HG03135 (cell line): ENCODE results near the gene PCID2.

Source experiments
- ATAC-seq: cut with Tn5 transposase; IDR thresholded peaks from one replicate; pipeline ENCODE4 v1.9.1; 2021; ENCODE audit warnings: mild to moderate bottlenecking, moderate library complexity; ENCODE audit not compliant: unreplicated experiment

PCID2 gene

DNA sequence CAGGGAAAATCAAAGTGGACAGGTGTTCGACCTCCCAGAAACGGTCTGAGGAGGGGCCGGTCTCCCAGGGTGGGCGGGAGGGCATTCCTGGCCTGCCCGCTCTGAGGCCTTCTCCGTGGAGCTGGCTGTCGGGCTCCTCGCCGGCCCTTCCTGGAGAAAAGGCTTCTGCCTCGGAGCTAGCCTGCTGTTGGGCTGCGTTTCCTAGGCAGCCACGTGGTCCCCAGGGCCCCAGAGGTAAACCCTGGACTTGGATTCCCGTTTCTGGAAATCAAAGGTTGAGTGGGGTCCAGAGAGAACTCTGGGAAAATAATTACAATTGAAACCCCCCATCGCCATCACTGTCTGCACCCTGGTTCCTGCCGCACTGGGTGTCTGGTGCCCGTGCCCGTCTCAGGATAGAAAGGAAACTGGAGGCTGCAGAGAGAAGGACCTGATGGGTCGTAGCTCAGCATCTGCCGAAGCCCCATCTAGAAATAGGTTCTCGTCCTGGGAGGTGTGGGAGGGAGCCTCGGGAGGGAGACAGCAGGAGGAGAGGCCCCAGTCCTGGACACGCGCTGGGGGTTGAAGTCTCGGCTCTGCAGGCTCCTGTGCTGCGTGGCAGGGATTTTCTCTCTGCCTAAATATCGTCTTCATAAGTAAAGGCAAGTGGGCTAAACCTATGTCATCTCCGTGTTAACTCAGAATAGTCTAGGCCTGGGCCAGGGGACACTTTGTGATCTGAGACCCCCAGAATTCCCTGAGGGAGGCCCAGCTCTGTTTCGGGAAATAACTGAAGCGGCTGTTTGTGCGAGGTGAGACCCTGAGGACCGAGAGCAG is 57.7 kb downstream of the PCID2 start:
- no peak for ATAC-seq

DNA sequence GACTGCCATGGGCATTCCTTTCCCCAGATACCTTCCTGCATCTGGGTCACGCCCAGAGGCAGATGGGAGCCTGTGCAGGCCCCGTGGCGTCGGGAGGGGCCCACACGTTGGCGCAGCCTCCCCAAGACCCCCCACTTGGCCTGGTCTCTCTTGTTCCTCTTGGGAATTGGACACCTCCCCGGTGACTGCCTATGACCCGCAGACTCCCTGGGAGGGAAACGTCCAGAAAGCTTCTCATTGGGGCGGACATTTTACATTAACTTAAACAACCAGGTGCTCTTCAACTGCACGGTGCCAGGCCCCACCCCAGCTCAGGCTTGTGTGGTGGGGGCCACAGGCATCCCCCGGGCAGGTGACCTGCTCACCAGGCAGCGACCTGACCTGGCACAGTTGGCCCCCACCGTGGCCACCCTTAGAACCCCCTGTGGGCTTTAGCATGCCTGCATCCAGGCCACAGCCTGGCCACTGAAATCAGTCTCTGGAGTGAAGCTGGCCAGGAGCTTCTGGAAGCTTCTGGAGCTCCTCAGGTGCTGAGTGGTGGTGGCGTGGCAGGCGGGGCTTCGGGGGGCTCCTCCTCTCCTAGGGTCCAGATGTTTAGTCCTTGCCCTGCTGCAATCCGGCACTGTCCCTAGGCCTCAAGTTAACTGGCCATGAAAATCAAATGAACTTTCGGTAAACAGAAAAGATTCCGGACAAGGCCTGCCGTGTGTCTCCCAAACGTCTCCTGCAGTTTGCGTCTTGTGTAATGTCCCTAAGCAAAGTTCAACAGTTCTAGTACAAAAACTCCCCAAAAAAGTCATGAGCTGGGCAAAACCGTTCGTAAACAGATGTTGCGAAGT is 58.5 kb downstream of the PCID2 start:
- no peak for ATAC-seq

DNA sequence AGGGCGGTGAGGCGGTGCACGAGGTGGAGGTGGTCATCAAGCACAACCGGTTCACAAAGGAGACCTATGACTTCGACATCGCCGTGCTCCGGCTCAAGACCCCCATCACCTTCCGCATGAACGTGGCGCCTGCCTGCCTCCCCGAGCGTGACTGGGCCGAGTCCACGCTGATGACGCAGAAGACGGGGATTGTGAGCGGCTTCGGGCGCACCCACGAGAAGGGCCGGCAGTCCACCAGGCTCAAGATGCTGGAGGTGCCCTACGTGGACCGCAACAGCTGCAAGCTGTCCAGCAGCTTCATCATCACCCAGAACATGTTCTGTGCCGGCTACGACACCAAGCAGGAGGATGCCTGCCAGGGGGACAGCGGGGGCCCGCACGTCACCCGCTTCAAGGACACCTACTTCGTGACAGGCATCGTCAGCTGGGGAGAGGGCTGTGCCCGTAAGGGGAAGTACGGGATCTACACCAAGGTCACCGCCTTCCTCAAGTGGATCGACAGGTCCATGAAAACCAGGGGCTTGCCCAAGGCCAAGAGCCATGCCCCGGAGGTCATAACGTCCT is 59.4 kb downstream of the PCID2 start:
- no peak for ATAC-seq

DNA sequence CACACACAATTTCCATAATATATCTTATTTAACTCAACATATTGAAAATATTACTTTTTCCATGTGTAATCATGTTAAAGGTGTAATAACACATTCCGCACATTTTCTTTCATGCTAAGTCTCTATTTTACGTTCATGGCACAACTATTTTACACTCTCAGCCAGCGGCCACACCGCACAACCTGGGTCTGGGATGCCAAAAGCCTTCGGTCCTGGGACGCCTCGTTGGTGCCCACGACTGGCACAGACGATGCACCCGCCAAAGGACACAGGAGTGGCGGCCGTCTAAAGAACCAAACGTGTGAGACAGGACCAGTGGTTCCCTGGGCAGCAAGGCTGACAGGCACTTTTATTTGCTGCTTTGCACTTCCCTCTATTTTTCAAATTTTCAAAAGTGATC is 60.1 kb downstream of the PCID2 start:
- no peak for ATAC-seq

DNA sequence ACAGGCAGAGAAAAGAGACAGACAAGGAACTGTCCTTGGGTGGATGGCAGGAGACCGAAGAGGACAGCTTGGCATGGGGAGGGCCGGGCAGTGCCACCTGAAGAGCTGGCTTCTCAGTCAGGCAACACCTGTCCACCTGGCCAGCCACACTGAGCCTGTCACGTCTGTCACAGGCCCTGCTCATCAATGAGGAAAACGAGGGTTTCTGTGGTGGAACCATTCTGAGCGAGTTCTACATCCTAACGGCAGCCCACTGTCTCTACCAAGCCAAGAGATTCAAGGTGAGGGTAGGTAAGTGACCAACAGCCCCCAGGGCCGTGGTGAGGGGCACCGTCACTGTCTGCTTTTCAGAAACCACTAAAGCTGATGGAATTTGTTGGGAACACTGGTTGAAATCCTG is 61.3 kb downstream of the PCID2 start:
- ATAC-seq, result no peak

DNA sequence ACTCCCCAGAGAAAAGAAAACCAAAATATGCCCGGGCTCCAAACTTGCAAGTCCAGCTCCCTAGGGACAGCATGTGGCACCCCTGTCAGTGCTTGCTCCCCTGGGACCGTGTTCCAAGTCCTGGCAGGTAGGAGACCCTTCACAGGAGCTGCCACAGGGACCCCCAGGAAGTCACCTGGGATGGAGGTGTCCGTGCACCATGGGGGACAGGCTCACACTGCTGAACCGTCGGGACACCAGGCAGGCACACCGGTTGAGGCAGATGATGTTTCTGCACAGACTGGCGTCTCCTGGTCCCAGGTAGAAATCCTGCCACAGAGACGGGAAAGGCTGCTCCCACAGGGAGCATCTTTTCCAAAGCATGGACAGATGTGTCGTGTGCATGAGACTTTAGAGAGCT is 61.7 kb downstream of the PCID2 start:
- no peak for ATAC-seq

DNA sequence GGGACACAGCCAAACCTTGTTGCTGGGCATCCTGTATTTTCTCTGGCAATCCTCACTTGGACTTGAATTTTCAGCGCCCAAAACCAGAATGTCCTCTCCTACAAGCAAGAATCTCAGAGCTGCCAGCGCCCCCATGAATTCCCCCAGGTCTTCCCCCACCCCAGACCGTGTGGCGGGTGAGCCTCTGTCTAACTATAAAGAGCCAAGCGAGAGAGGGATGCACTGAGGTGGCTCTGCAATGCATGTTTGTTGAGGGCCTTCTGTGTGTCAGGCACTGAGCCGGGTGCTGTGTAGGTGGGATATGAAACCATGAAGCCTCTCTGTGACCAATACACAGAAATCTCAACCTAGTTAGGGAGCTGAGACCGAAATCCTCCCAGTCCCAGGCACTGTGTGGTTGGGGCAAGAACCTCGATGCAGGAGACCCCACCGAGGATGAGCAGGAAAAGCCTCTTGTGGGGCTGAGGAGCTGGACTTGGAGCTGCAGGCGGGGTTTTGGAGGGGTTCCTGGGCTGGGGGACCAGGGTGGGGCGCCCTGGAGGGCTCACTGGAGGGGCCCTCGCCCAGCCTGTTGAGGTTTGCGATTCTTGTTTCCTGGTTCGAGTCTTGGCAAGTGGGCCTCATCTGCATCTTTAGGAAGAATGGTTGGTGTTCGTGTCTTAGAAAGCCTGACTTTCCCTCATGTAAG is 62.4 kb downstream of the PCID2 start:
- ATAC-seq, result no peak

DNA sequence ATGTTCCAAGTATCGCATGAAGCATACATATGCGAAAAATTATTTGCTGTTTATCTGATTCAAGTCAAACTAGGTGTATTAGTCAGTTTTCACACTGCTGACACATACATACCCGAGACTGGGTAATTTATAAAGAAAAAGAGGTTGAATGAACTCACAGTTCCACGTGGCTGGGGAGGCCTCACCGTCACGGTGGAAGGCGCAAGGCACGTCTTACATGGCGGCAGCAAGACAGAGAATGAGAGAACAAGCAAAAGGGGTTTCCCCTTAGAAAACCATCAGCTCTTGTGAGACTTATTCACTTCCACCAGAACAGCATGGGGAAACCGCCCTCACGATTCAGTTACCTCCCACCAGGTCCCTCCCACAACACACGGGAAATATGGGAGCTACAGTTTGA is 63.0 kb downstream of the PCID2 start:
- ATAC-seq, result no peak

DNA sequence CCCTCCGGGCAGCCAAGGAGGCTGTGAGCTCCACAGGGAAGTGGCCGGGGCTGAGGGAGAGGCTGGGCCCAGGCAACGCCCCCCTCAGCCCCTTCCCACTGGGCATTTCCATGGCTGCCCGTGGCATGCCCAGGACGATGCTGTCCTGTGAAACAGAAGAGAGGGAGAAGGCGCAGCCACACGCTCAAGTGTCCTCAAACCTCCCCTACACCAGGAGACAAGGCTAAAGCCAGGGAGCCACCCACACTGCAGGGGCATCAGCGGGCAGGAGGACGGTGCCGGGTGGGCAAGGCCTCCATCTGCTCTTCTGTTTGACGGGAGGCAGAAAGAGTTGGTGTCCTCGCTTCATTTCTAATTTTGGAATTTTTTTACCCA is 64.2 kb downstream of the PCID2 start:
- no peak for ATAC-seq

DNA sequence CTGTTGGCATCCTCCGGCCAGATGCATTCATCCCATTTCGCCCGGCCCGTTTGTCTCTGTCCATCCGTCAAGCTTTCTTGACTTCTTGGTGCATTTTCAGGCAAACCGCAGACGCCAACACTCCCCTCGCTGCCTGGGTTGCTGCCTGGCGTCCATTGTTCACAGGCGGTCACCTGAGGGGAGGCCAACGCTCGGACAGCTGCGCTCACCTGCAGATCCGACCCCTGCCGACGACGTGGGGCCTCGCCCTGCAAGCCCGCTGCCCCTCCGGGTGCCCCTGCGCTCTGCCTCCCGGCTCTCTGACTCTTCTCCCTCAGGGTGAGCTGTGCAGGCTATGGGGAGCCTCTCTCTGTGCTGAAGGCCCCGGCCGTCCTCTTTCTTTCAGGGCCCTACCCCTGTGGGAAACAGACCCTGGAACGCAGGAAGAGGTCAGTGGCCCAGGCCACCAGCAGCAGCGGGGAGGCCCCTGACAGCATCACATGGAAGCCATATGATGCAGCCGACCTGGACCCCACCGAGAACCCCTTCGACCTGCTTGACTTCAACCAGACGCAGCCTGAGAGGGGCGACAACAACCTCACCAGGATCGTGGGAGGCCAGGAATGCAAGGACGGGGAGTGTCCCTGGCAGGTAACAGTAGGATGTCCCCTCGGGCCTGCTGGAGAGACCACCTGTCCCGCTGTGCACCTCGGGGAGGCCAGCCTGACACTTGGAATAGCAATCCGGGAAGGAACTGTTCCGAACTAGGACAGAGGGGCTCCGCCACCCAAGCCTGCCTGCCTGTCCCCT is 64.8 kb downstream of the PCID2 start:
- ATAC-seq, result no peak

DNA sequence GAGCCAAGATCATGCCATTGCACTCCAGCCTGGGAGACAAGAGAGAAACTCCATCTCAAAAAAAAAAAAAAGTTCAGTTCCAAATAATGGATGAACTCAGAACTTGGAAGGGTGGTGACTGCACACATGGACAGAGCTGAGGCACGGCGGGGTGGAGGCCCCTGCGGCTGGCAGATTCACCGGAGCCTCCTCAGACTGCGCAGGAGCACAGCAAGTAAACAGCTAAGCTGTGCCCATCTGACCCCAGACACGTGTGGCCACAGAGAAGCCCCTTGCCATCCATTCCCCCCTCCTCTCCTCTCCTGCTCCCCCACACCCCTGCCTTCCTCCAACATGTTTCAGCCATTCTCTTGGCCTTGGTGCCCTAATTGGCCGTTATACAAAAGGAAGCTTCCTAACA is 65.6 kb downstream of the PCID2 start:
- no peak for ATAC-seq

DNA sequence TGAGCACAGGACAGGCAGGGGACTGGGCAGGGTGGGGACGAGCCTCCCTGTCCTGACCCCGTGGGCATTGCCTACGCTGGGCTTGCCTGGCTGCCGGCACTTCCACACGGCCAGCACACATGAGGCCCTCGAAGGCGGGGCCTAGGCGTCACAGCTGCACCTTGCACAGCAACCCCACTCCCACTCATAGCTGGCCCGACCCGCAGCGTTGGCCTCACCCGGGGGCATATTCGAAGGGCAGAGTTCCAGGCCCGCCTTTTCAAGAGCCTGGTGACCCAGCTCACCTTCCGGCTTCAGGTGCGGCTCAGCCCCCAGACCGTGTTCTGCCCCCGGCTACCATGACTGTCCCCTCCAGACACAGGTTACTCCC is 66.9 kb downstream of the PCID2 start:
- ATAC-seq, result no peak

DNA sequence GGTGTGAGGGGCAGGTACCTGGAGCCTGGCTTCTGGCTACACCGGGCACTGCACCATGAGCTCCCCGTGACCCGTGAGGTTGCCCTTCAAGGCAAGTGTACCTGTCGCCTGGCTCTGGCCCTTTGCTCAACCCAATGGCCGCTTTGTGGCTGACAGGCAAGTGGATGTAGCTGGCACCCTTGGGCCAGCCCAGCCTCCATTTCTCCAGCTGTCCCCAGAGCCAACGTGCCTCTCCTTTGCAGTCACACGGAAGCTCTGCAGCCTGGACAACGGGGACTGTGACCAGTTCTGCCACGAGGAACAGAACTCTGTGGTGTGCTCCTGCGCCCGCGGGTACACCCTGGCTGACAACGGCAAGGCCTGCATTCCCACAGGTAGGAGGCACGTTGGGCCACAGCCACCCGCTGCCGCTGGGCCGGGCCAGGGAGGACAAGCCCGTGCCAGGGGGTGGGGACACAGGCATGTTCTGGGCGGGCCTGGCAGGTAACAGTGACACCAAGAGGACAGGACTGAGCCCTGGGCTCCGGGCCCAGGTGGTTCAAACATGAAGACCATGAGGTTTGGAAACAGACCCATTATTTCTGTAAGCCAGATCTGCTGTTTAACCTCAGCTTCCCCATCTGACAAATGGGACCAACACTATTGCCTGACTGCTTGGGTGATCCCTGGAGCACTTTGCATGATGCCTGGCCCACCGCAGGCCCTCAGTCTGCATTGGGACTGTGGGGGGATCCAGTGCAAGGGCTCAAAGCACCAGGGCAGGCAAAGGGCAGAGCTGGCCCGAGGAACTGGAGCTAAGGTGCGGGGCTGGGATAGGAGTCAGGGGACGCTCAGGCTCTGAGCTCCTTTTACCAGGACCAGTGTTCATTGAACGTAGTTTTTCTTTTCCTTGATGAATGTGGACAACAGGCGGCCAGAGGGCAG is 67.5 kb downstream of the PCID2 start:
- ATAC-seq, result no peak

DNA sequence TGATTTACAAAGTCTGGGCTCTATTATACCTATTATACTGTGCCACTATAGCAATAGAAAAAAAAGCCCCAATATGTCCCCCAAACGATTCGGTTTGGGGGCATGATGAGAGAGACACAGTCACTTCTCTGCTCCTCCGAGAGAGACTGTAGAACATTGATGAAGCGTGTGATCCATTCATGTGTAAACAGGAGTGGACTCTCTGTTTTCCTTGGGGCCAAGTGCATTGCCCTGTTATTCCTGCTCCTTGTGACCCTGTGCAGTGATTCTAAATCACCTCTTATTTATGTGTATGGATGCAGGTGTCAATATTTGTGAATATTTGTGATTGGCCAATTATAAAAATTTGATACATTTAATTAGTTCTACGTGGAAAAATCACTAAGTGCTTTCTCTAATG is 68.9 kb downstream of the PCID2 start:
- ATAC-seq, result no peak

DNA sequence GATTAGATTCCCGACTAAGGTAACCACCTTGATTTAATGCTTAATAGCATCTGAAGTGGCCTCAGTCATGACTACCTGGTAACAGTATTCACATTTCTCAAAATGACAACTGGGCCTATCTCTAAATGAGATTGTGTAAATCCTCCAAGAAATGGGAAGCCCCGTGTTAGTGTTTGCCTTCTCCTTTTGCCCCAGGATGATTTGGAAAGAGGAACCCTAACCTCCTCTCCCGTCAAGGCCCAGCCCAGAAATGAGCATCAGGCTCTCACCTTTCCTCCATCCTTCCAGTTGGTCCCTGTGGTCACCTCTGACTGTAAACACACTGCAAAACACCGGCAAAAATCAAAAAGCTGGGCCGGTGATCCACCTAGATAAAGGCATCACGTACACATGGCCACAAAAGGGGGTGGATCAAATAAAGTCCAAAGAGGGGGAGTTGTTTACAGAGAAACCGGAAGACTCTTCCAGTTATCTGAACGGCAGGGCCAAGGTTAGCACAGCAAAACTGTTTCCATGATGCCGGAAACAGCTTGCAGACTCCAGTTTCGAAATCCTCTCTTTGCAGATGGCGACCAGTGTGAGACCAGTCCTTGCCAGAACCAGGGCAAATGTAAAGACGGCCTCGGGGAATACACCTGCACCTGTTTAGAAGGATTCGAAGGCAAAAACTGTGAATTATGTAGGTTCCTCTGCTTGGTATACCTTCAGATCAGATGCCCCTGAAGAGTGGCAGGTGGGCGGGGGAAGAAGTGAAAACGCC is 69.5 kb downstream of the PCID2 start:
- ATAC-seq, result no peak

DNA sequence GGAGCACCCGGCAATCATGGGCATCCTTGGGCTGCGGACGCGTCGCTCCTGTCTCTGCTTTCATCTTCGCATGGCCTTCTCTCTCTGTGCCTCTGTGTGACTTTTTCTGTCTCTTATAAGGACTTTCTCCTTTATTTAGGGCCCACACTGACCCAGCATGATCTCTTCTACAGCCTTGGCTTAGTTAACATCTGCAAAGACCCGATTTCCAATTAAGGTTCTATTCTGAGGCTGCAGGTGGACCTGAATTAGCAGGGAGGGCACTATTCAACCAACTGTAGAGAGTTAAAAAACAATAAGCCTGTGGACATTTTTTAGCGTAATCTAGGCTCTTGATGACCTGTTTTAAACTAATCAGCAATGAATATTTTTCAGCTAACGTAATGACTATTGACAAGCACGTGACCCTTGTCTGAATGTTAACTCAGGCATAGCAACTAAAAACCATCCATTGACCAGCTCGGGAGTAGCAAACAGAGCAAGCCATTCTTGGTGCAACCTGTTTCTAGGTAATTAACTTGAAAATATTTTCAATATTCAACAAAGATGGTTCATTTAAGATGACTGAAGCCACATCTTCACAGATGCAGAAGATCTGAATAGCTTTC is 70.7 kb downstream of the PCID2 start:
- ATAC-seq, result no peak

DNA sequence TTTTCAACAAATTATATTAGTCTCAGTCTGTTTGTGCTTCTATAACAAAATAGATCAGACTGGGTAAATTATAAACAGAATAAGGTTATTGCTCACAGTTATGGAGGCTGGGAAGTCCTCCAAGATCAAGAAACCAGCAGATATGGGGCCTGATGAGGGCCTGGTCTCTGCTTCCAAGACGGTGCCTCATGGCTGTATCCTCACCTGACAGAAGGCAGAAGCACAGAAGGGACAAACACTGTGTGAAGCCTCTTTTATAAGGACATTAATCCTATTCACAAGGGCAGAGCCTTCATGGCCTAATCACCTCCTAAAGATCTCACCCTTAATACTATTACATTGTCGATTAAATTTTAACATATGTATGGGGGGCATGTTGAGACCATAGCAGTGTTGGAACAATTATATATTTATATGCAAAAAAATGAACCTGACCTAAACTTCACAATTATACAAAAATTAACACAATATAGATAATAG is 73.1 kb downstream of the PCID2 start:
- no peak for ATAC-seq
